ENCODE data around the gene LMBR1. TPM values are rescaled to one million over a fixed set of nuclear protein-coding genes. Genes with fewer than 3 reads are reported as not detected.

Gene LMBR1
- total RNA-seq, 1 experiment from 2014 or later: 91.1 TPM

- no TSS peak for BruUV-seq (replicated peaks)
- Mint-ChIP-seq H3K27me3 (ENCODE audit: unreplicated experiment) (no peaks in the 10 kb centered on the region), H3K9me3 (ENCODE audit: low read depth, unreplicated experiment) (peaks cover 5% of the 10 kb centered on the region), H3K36me3 (ENCODE audit: insufficient read depth, unreplicated experiment) (peaks cover 6% of the 10 kb centered on the region), H3K4me1 (ENCODE audit: low read depth, unreplicated experiment) (no peaks in the 10 kb centered on the region), H3K27ac (ENCODE audit: unreplicated experiment) (no peak overlapping the region), H3K4me3 (ENCODE audit: low read depth, unreplicated experiment) (no peak overlapping the region)
- TF ChIP-seq CTCF (IDR thresholded peaks at IDR 0.05; ENCODE audit: unreplicated experiment): no peak
- DNase-seq: no peak
- intact Hi-C loops (cut with micrococcal nuclease; ENCODE audit: unreplicated experiment): no loop called here
- CTCF ChIA-PET: no interaction called here
These were observed 157.1 kb downstream of the LMBR1 start for GRCh38 chr7:156735851-156736250.

- no peaks in the 10 kb centered on the region for H3K27me3 Mint-ChIP-seq (ENCODE audit: unreplicated experiment)
- no peaks in the 10 kb centered on the region for H3K4me1 Mint-ChIP-seq (ENCODE audit: low read depth, unreplicated experiment)
- TF ChIP-seq CTCF (IDR thresholded peaks at IDR 0.05; ENCODE audit: unreplicated experiment): no peak
- CTCF ChIA-PET: interaction anchor here (0.7 kb wide), 1 partner anchor 10 kb away, joined by 5 read pairs; no protein-coding TSS in a partner anchor
- BruUV-seq (replicated peaks): no TSS peak
- intact Hi-C loops (cut with micrococcal nuclease; ENCODE audit: unreplicated experiment): no loop called here
- DNase-seq: no peak
- H3K4me3 Mint-ChIP-seq (ENCODE audit: low read depth, unreplicated experiment): no peak overlapping the region
- no peak overlapping the region for H3K27ac Mint-ChIP-seq (ENCODE audit: unreplicated experiment)
- H3K36me3 Mint-ChIP-seq (ENCODE audit: insufficient read depth, unreplicated experiment): peaks cover 6% of the 10 kb centered on the region
- H3K9me3 Mint-ChIP-seq (ENCODE audit: low read depth, unreplicated experiment): peaks cover 5% of the 10 kb centered on the region
These were observed 159.3 kb downstream of the LMBR1 start for GRCh38 chr7:156733638-156734037.

- no peaks in the 10 kb centered on the region for H3K4me1 Mint-ChIP-seq (ENCODE audit: low read depth, unreplicated experiment)
- CTCF ChIA-PET: no interaction called here
- peaks cover 5% of the 10 kb centered on the region for H3K9me3 Mint-ChIP-seq (ENCODE audit: low read depth, unreplicated experiment)
- no TSS peak for BruUV-seq (replicated peaks)
- H3K27me3 Mint-ChIP-seq (ENCODE audit: unreplicated experiment): no peaks in the 10 kb centered on the region
- H3K4me3 Mint-ChIP-seq (ENCODE audit: low read depth, unreplicated experiment): no peak overlapping the region
- intact Hi-C loops (cut with micrococcal nuclease; ENCODE audit: unreplicated experiment): no loop called here
- peaks cover 6% of the 10 kb centered on the region for H3K36me3 Mint-ChIP-seq (ENCODE audit: insufficient read depth, unreplicated experiment)
- no peak for DNase-seq
- no peak overlapping the region for H3K27ac Mint-ChIP-seq (ENCODE audit: unreplicated experiment)
- no peak for TF ChIP-seq CTCF (IDR thresholded peaks at IDR 0.05; ENCODE audit: unreplicated experiment)
These were observed 160.8 kb downstream of the LMBR1 start for GRCh38 chr7:156732091-156732625.

- CTCF ChIA-PET: no interaction called here
- BruUV-seq (replicated peaks): no TSS peak
- no peak for TF ChIP-seq CTCF (IDR thresholded peaks at IDR 0.05; ENCODE audit: unreplicated experiment)
These were observed 161.3 kb downstream of the LMBR1 start for GRCh38 chr7:156731651-156732050.

More at GRCh38 chr7:156731651-156732050, 161.3 kb downstream of the LMBR1 start:
- Mint-ChIP-seq H3K4me1 (ENCODE audit: low read depth, unreplicated experiment) (no peaks in the 10 kb centered on the region), H3K4me3 (ENCODE audit: low read depth, unreplicated experiment) (no peak overlapping the region), H3K9me3 (ENCODE audit: low read depth, unreplicated experiment) (peaks cover 5% of the 10 kb centered on the region), H3K36me3 (ENCODE audit: insufficient read depth, unreplicated experiment) (peaks cover 6% of the 10 kb centered on the region), H3K27me3 (ENCODE audit: unreplicated experiment) (no peaks in the 10 kb centered on the region), H3K27ac (ENCODE audit: unreplicated experiment) (no peak overlapping the region)
- no peak for DNase-seq
- intact Hi-C loops (cut with micrococcal nuclease; ENCODE audit: unreplicated experiment): no loop called here

Data from Calu3 (cell line).